Adipocyte (in vitro differentiated cells): ENCODE data around the gene SIGLEC6.

Source experiments
- DNase-seq: peaks from one replicate; pipeline ENCODE4 v3.0.0-alpha.2; 2015; ENCODE audit warnings: low read depth
- H3K27me3 ChIP-seq: replicated peaks from 2 replicates; pipeline ENCODE4 v1.7.0; 2013; ENCODE audit warnings: mild to moderate bottlenecking, low read length, moderate library complexity; ENCODE audit not compliant: control insufficient read depth, insufficient read depth
- H3K36me3 ChIP-seq: 2 replicates; pipeline ENCODE4 v1.7.0; 2013; ENCODE audit warnings: low read length, mild to moderate bottlenecking, moderate library complexity; ENCODE audit not compliant: control insufficient read depth, insufficient read depth, severe bottlenecking
- H3K4me1 ChIP-seq: 2 replicates; pipeline ENCODE4 v1.7.0; 2013; ENCODE audit warnings: mild to moderate bottlenecking, low read length, moderate library complexity; ENCODE audit not compliant: control insufficient read depth, insufficient read depth
- H3K4me3 ChIP-seq: 2 replicates; pipeline ENCODE4 v1.7.0; 2013; ENCODE audit warnings: mild to moderate bottlenecking, low read length, moderate library complexity
- H3K9ac ChIP-seq: 2 replicates; pipeline ENCODE4 v1.7.0; 2013; ENCODE audit warnings: mild to moderate bottlenecking, low read length, moderate library complexity
- H3K9me3 ChIP-seq: 2 replicates; pipeline ENCODE4 v1.7.0; 2013; ENCODE audit warnings: mild to moderate bottlenecking, low read length, moderate library complexity; ENCODE audit not compliant: control insufficient read depth

SIGLEC6 gene

DNA sequence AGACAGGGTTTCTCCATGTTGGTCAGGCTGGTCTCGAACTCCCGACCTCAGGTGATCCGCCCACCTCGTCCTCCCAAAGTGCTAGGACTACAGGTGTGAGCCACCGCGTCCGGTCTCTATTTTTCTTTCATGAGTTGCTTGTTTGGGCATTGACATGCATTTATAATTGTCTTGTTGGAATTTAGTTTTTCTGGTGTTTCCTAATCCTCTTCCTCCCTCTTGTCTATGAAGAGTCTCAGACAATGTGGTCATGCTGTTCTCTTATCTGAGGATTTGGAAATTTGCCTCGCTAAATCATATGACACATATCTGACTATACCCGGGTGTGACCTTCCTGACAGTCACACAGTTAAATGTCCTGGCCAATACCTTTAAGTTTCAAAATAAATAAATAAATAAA, 60.5 kb downstream of the SIGLEC6 start:
- no peak for DNase-seq
- Histone ChIP-seq H3K4me3 (no peak overlapping the region), H3K9me3 (no peaks in the 10 kb centered on the region), H3K9ac (no peak overlapping the region), H3K27me3 (peaks cover 30% of the 10 kb centered on the region), H3K36me3 (no peaks in the 10 kb centered on the region), H3K4me1 (no peaks in the 10 kb centered on the region)

DNA sequence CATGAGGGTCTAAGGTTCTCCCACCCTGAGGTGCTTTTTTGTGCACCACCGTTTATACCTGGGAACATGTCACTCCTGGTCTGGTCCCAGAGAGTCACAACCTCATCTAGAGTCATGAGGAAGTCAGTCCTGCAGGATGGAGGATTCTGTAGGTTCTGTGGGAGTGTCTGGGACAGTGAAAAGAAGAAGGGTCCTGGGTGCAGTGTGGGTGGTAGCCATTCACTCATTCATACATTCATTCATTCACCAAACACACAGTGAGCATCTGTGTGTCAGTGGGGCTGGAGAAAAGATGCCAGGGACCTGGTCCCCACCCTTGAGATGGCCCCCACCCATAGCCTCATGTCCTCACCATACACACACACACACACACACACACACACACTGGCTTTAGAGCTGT, 61.8 kb downstream of the SIGLEC6 start:
- no peak overlapping the region for H3K9ac ChIP-seq
- no peak overlapping the region for H3K4me3 ChIP-seq
- H3K27me3 ChIP-seq = peaks cover 28% of the 10 kb centered on the region

GRCh38 chr19:51469162-51469561, 62.3 kb downstream of the SIGLEC6 start:
- no peak for DNase-seq

More for the DNA sequence above, 61.8 kb downstream of the SIGLEC6 start:
- DNase-seq = no peak
- no peaks in the 10 kb centered on the region for H3K4me1 ChIP-seq
- no peaks in the 10 kb centered on the region for H3K36me3 ChIP-seq
- no peaks in the 10 kb centered on the region for H3K9me3 ChIP-seq

GRCh38 chr19:51468545-51468920, 62.9 kb downstream of the SIGLEC6 start:
- Histone ChIP-seq H3K9me3 (no peaks in the 10 kb centered on the region), H3K27me3 (peaks cover 23% of the 10 kb centered on the region), H3K9ac (no peak overlapping the region), H3K36me3 (no peaks in the 10 kb centered on the region), H3K4me1 (no peaks in the 10 kb centered on the region), H3K4me3 (no peak overlapping the region)
- no peak for DNase-seq

More at GRCh38 chr19:51469162-51469561, 62.3 kb downstream of the SIGLEC6 start:
- Histone ChIP-seq H3K4me1 (no peaks in the 10 kb centered on the region), H3K27me3 (peaks cover 23% of the 10 kb centered on the region), H3K9ac (no peak overlapping the region), H3K36me3 (no peaks in the 10 kb centered on the region), H3K4me3 (no peak overlapping the region), H3K9me3 (no peaks in the 10 kb centered on the region)

- peaks cover 24% of the 10 kb centered on the region for H3K27me3 ChIP-seq
- no peaks in the 10 kb centered on the region for H3K9me3 ChIP-seq
- H3K9ac ChIP-seq = no peak overlapping the region
- no peaks in the 10 kb centered on the region for H3K36me3 ChIP-seq
- H3K4me3 ChIP-seq = no peak overlapping the region
- no peak for DNase-seq
- no peaks in the 10 kb centered on the region for H3K4me1 ChIP-seq
Measured at GRCh38 chr19:51467864-51468544, 63.5 kb downstream of the SIGLEC6 start.
